GM21367 (cell line): Measurements from ENCODE around the gene AGAP3.
A peak's percentile ranks its signal among the peaks of the same experiment; 100 is the strongest.

Experiments used
- ATAC-seq: cut with Tn5 transposase; IDR thresholded peaks from one replicate; pipeline ENCODE4 v1.9.1; 2021; ENCODE audit not compliant: unreplicated experiment

The AGAP3 gene

GRCh38 chr7:151152643-151153513 is 66.6 kb downstream of the AGAP3 start:
- ATAC-seq: no peak

- no peak for ATAC-seq
Observed at GRCh38 chr7:151157645-151158329, 71.5 kb downstream of the AGAP3 start.

- no peak for ATAC-seq
Observed at GRCh38 chr7:151161757-151162156, 75.5 kb downstream of the AGAP3 start.

GRCh38 chr7:151166629-151167196 is 80.4 kb downstream of the AGAP3 start:
- ATAC-seq: no peak

GRCh38 chr7:151167197-151167961 is 81.1 kb downstream of the AGAP3 start, which contains the start of gene GBX1:
Gene GBX1, minus strand, starts transcription at chr7:151167694. Its CDS starts 146 bp downstream, at chr7:151167548.
- no peak for ATAC-seq

- peak; percentile 55 for ATAC-seq
Observed at GRCh38 chr7:151168003-151168786, 81.9 kb downstream of the AGAP3 start.

- no peak for ATAC-seq
Observed at GRCh38 chr7:151168787-151169162, 82.5 kb downstream of the AGAP3 start.

GRCh38 chr7:151172273-151173141 is 86.2 kb downstream of the AGAP3 start:
- ATAC-seq: peak; percentile 63

GRCh38 chr7:151173386-151174245 is 87.3 kb downstream of the AGAP3 start:
- no peak for ATAC-seq

- no peak for ATAC-seq
Observed at GRCh38 chr7:151174246-151175046, 88.2 kb downstream of the AGAP3 start.

- no peak for ATAC-seq
Observed at GRCh38 chr7:151175047-151175792, 88.9 kb downstream of the AGAP3 start.

GRCh38 chr7:151175793-151176311 is 89.6 kb downstream of the AGAP3 start:
- ATAC-seq: no peak

GRCh38 chr7:151176401-151176800 is 90.1 kb downstream of the AGAP3 start:
- ATAC-seq: no peak

- no peak for ATAC-seq
Observed at GRCh38 chr7:151177310-151177709, 91.0 kb downstream of the AGAP3 start.

- no peak for ATAC-seq
Observed at GRCh38 chr7:151178236-151178635, 92.0 kb downstream of the AGAP3 start.

GRCh38 chr7:151178831-151179230 is 92.6 kb downstream of the AGAP3 start:
- no peak for ATAC-seq
